Measurements from ENCODE around the gene PRR3. TPM values are rescaled to one million over a fixed set of nuclear protein-coding genes. Genes with fewer than 3 reads are reported as not detected.

The PRR3 gene
- total and polyA plus RNA-seq, 2 of the 13 experiments (the other 11 are each of a cell fraction or from before 2014, with no cell fraction given): 14.6 to 21.2 TPM

DNA sequence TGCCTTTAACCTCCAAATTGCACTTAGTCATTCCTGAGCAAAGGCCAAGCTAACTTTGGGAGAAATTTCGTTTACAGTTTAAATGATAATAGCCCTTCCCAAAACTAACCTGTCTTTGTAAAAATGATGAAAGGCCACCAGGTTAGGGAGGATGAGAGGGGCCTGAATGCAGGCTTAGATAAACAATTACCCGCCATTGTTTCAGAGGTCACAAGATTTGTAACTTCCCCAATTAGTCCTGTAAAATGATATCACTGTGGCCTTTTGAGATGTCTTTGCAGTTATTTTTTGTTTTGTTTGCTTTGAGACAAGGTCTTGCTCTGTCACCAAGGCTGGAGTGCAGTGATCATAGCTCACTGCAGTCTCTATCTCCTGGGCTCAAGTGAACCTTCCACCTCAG lies 27.1 kb upstream of the PRR3 start (continued):
- TF ChIP-seq, protein P1, sequence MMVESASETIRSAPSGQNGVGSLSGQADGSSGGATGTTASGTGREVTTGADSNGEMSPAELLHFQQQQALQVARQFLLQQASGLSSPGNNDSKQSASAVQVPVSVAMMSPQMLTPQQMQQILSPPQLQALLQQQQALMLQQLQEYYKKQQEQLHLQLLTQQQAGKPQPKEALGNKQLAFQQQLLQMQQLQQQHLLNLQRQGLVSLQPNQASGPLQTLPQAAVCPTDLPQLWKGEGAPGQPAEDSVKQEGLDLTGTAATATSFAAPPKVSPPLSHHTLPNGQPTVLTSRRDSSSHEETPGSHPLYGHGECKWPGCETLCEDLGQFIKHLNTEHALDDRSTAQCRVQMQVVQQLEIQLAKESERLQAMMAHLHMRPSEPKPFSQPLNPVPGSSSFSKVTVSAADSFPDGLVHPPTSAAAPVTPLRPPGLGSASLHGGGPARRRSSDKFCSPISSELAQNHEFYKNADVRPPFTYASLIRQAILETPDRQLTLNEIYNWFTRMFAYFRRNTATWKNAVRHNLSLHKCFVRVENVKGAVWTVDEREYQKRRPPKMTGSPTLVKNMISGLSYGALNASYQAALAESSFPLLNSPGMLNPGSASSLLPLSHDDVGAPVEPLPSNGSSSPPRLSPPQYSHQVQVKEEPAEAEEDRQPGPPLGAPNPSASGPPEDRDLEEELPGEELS (CRISPR knock-in tag; IDR thresholded peaks at IDR 0.05): peak; percentile 37; the same call in 1 of the 2 replicates
- TF ChIP-seq ZNF713 (CRISPR knock-in tag; IDR thresholded peaks at IDR 0.05) (no peak), NONO (IDR thresholded peaks at IDR 0.05) (no peak), NONO (CRISPR knock-in tag; conservative IDR thresholded peaks at IDR 0.05) (no peak; the same call in 1 of the 2 replicates), MIXL1 (CRISPR knock-in tag; IDR thresholded peaks at IDR 0.05) (peak; percentile 48; the same call in 1 of the 2 replicates), MATR3 (CRISPR knock-in tag; IDR thresholded peaks at IDR 0.05) (no peak), ZFX (CRISPR knock-in tag; IDR thresholded peaks at IDR 0.05; ENCODE audit: low read depth) (no peak), NBN (conservative IDR thresholded peaks at IDR 0.05) (no peak), ZFP37 (CRISPR knock-in tag; IDR thresholded peaks at IDR 0.05; ENCODE audit: borderline replicate concordance) (no peak), RNF2 (conservative IDR thresholded peaks at IDR 0.05; ENCODE audit: low read depth) (no peak), MYNN (CRISPR knock-in tag; IDR thresholded peaks at IDR 0.05; ENCODE audit: low read depth) (no peak), SOX5 (CRISPR knock-in tag; IDR thresholded peaks at IDR 0.05; ENCODE audit: borderline replicate concordance) (peak; percentile 84), DNMT1 (CRISPR knock-in tag; IDR thresholded peaks at IDR 0.05) (no peak), ZNF546 (CRISPR knock-in tag; conservative IDR thresholded peaks at IDR 0.05) (no peak), KLF12 (CRISPR knock-in tag; IDR thresholded peaks at IDR 0.05; ENCODE audit: borderline replicate concordance) (no peak), GLI4 (CRISPR knock-in tag; IDR thresholded peaks at IDR 0.05; ENCODE audit: borderline replicate concordance) (no peak), ZBTB42 (CRISPR knock-in tag; IDR thresholded peaks at IDR 0.05) (no peak), GABPA (IDR thresholded peaks at IDR 0.05; ENCODE audit: low read depth, low read length) (no peak), GABPA (CRISPR knock-in tag; IDR thresholded peaks at IDR 0.05; ENCODE audit: low read depth) (peak; percentile 26; the same call in 1 of the 2 replicates), ZNF251 (CRISPR knock-in tag; IDR thresholded peaks at IDR 0.05) (no peak), ZNF737 (CRISPR knock-in tag; IDR thresholded peaks at IDR 0.05; ENCODE audit: borderline replicate concordance) (no peak)
- TF ChIP-seq, protein P2, sequence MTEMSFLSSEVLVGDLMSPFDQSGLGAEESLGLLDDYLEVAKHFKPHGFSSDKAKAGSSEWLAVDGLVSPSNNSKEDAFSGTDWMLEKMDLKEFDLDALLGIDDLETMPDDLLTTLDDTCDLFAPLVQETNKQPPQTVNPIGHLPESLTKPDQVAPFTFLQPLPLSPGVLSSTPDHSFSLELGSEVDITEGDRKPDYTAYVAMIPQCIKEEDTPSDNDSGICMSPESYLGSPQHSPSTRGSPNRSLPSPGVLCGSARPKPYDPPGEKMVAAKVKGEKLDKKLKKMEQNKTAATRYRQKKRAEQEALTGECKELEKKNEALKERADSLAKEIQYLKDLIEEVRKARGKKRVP (CRISPR knock-in tag; IDR thresholded peaks at IDR 0.05): no peak
- TF ChIP-seq, protein P3, sequence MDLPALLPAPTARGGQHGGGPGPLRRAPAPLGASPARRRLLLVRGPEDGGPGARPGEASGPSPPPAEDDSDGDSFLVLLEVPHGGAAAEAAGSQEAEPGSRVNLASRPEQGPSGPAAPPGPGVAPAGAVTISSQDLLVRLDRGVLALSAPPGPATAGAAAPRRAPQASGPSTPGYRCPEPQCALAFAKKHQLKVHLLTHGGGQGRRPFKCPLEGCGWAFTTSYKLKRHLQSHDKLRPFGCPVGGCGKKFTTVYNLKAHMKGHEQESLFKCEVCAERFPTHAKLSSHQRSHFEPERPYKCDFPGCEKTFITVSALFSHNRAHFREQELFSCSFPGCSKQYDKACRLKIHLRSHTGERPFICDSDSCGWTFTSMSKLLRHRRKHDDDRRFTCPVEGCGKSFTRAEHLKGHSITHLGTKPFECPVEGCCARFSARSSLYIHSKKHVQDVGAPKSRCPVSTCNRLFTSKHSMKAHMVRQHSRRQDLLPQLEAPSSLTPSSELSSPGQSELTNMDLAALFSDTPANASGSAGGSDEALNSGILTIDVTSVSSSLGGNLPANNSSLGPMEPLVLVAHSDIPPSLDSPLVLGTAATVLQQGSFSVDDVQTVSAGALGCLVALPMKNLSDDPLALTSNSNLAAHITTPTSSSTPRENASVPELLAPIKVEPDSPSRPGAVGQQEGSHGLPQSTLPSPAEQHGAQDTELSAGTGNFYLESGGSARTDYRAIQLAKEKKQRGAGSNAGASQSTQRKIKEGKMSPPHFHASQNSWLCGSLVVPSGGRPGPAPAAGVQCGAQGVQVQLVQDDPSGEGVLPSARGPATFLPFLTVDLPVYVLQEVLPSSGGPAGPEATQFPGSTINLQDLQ (CRISPR knock-in tag; IDR thresholded peaks at IDR 0.05): no peak
